Activated CD8-positive, alpha-beta memory T cell treated with anti-CD3 and anti-CD28 coated beads, Interleukin-2, amount 50 U/mL, for 24 hours (primary cell): Measurements from ENCODE around the gene SIM2.

ENCODE experiments used
- DNase-seq: peaks from one replicate; pipeline ENCODE4 v3.0.0-alpha.2; 2020; ENCODE audit errors: extremely low read depth

The SIM2 gene

GRCh38 chr21:36686955-36687354 lies 12.0 kb upstream of the SIM2 start:
- DNase-seq: no peak

- DNase-seq: no peak
These were observed 10.6 kb upstream of the SIM2 start for GRCh38 chr21:36688324-36688723.

GRCh38 chr21:36689324-36689723 lies 9.6 kb upstream of the SIM2 start:
- DNase-seq: no peak

GRCh38 chr21:36690628-36691554 lies 8.0 kb upstream of the SIM2 start:
- no peak for DNase-seq

GRCh38 chr21:36691555-36692041 lies 7.3 kb upstream of the SIM2 start:
- DNase-seq: no peak

GRCh38 chr21:36692114-36692834 lies 6.6 kb upstream of the SIM2 start:
- no peak for DNase-seq

GRCh38 chr21:36692835-36693488 lies 6.0 kb upstream of the SIM2 start:
- DNase-seq: no peak

GRCh38 chr21:36693489-36694030 lies 5.4 kb upstream of the SIM2 start:
- DNase-seq: no peak

- no peak for DNase-seq
These were observed 4.8 kb upstream of the SIM2 start for GRCh38 chr21:36694031-36694515.

- no peak for DNase-seq
These were observed 4.2 kb upstream of the SIM2 start for GRCh38 chr21:36694593-36695282.

- DNase-seq: no peak
These were observed 3.7 kb upstream of the SIM2 start for GRCh38 chr21:36695283-36695634.

- no peak for DNase-seq
These were observed 3.1 kb upstream of the SIM2 start for GRCh38 chr21:36695671-36696389.

GRCh38 chr21:36696390-36697059 lies 2.4 kb upstream of the SIM2 start:
- no peak for DNase-seq

GRCh38 chr21:36697060-36697850 lies 1.7 kb upstream of the SIM2 start:
- no peak for DNase-seq

- DNase-seq: no peak
These were observed 997 bp upstream of the SIM2 start for GRCh38 chr21:36697851-36698384.

- DNase-seq: no peak
These were observed 432 bp upstream of the SIM2 start for GRCh38 chr21:36698385-36698980.

GRCh38 chr21:36699546-36700294 lies 805 bp downstream of the SIM2 start:
- DNase-seq: no peak
